AG04450 (cell line): Measurements from ENCODE around the gene ACCSL. TPM values are rescaled to one million over a fixed set of nuclear protein-coding genes. Genes with fewer than 3 reads are reported as not detected.

Experiments used
- CTCF ChIA-PET: fragments of 300-600, 350-600 bp; formaldehyde crosslinking; extraction: SDS; loops from one replicate; lab custom pipeline; 2022; ENCODE audit warnings: antibody characterized with exemption, inconsistent platforms; lab: Charles Lee
- POLR2A ChIA-PET: fragments of 350-600 bp; formaldehyde crosslinking; extraction: SDS; loops from one replicate; lab custom pipeline; 2021; ENCODE audit warnings: antibody characterized with exemption, inconsistent platforms; lab: Yijun Ruan, JAX
- DNase-seq: peaks from one replicate; pipeline ENCODE4 v3.0.0-alpha.2; 2011; ENCODE audit warnings: low read depth, low spot score
- H3K27ac ChIP-seq: one replicate; pipeline ENCODE4 v1.5.1; 2012; ENCODE audit warnings: low read depth, low read length, control low read depth
- H3K27me3 ChIP-seq: one replicate; pipeline ENCODE4 v1.6.0; 2012; ENCODE audit warnings: low read length; ENCODE audit not compliant: control insufficient read depth, insufficient read depth
- H3K4me3 ChIP-seq: 2 replicates; pipeline ENCODE4 v1.5.1; 2011; ENCODE audit warnings: mild to moderate bottlenecking, low read depth, low read length, control low read depth
- H3K9me3 ChIP-seq: 2 replicates; pipeline ENCODE4 v1.5.1; 2012; ENCODE audit warnings: low read length; ENCODE audit not compliant: control insufficient read depth, insufficient read depth
- polyA plus RNA-seq: library from polyadenylated mRNA; depleted of rRNA; stranded (reverse); fragments of >200 nt; gene quantifications from 2 replicates; pipeline ENCODE4 v1.2.3, GENCODE V29; 2011
- TF ChIP-seq, protein P1 (sequence below): IDR thresholded peaks from 2 replicates; pipeline ENCODE4 v1.5.1; 2011; ENCODE audit warnings: low read depth, low read length, control low read depth, inconsistent platforms

Gene ACCSL
- polyA plus RNA-seq, 1 experiment = not detected

DNA sequence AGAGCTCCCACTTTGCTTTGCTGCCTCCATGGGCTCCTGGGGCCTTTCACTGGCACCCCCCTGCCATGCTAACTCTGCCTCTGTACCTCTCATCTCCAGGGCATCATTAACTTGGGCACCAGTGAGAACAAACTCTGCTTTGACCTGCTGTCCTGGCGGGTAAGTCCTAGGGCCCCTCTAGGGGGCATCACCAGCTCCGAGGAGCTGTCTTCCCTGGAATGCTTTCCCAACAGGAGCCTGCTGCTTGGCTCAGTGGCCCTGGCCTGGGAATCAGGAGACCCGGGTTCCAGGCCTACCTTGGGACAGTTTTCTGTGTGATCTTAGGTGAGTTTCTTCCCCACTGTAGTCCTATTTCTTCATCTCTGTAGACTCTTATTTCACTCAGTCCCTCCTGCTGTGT lies 23.4 kb downstream of the ACCSL start:
- ChIA-PET CTCF (interaction anchor here (0.9 to 2.6 kb wide), 2 partner anchors 23 to 181 kb away, joined by 3 to 16 read pairs; partner anchors contain the start of gene EXT2), POLR2A (no interaction called here)
- TF ChIP-seq, protein P1, sequence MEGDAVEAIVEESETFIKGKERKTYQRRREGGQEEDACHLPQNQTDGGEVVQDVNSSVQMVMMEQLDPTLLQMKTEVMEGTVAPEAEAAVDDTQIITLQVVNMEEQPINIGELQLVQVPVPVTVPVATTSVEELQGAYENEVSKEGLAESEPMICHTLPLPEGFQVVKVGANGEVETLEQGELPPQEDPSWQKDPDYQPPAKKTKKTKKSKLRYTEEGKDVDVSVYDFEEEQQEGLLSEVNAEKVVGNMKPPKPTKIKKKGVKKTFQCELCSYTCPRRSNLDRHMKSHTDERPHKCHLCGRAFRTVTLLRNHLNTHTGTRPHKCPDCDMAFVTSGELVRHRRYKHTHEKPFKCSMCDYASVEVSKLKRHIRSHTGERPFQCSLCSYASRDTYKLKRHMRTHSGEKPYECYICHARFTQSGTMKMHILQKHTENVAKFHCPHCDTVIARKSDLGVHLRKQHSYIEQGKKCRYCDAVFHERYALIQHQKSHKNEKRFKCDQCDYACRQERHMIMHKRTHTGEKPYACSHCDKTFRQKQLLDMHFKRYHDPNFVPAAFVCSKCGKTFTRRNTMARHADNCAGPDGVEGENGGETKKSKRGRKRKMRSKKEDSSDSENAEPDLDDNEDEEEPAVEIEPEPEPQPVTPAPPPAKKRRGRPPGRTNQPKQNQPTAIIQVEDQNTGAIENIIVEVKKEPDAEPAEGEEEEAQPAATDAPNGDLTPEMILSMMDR = no peak
- DNase-seq = no peak
- Histone ChIP-seq H3K9me3 (no peaks in the 10 kb centered on the region), H3K27ac (no peak overlapping the region), H3K4me3 (no peak overlapping the region), H3K27me3 (no peaks in the 10 kb centered on the region)

DNA sequence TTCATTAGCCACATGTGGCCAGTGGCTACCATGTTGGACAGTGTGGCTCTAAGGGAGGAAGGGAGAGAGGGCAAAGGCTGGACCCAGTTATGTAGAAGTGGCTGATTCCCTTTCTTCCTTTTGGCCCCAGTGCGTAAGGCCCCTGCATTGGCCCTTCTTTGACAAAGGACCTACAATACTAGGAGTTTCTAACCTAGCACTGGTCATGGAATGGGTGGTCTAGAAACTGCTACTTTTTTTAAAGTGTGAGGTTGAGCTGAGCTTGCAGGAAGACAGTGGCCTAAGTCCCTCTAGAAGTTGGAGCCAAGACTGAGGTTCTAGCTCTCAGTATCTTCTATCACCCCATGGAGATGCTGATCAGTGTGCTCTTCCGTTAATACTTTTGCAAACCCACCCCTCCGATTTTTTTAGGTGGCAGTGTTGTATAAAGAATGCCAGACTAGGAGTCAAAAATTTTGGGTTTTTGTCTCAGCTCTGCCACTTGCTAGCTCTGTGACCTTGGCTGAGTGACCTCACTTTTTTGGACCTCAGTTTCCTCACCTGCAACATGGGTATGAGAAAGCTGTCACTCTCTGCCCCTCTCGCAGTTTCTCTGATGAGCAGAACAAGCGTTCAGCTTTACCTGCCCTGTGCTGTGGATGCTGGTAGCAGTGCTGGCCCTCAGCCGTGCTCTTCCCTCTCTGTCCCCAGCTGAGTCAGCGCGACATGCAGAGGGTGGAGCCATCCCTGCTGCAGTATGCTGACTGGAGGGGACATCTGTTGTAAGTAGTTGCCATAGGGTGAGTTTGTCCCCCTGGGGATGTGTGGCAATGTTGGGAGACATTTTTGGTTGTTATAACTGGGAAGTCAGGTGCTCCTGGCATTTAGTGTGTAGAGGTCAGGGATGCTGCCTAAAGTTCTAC lies 25.2 kb downstream of the ACCSL start:
- POLR2A ChIA-PET = no interaction called here
- Histone ChIP-seq H3K27ac (no peak overlapping the region), H3K4me3 (no peak overlapping the region), H3K27me3 (no peaks in the 10 kb centered on the region), H3K9me3 (no peaks in the 10 kb centered on the region)
- CTCF ChIA-PET = interaction anchor here (2.1 kb wide), 1 partner anchor 21 kb away, joined by 15 read pairs; no protein-coding TSS in a partner anchor
- TF ChIP-seq, protein P1 = no peak
- DNase-seq = no peak

DNA sequence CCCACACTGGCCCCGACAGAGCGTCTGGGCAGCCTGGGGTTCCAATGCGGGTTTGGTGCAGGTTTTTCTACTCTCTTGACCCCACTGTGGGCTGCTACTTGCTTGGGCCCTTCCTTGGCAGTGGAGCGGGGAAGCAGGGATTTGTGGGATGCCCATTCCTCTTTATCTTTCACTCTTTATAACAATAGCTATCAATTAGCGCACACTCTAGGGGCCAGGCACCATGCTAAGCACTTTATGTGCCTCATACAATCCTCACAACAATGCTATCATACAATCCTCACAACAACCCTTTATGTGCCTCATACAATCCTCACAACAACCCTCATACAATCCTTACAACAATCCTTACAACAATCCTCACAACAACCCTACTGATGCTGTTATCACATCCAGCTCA lies 31.0 kb downstream of the ACCSL start:
- ChIA-PET POLR2A (no interaction called here), CTCF (interaction anchor here (1.6 kb wide), 1 partner anchor 16 kb away, joined by 5 read pairs; the partner anchor contains the start of gene EXT2)
- no peaks in the 10 kb centered on the region; the same call in 1 of the 2 replicates for H3K9me3 ChIP-seq
- H3K4me3 ChIP-seq = no peak overlapping the region
- H3K27me3 ChIP-seq = no peaks in the 10 kb centered on the region
- H3K27ac ChIP-seq = no peak overlapping the region
- DNase-seq = no peak
- TF ChIP-seq, protein P1 = no peak

DNA sequence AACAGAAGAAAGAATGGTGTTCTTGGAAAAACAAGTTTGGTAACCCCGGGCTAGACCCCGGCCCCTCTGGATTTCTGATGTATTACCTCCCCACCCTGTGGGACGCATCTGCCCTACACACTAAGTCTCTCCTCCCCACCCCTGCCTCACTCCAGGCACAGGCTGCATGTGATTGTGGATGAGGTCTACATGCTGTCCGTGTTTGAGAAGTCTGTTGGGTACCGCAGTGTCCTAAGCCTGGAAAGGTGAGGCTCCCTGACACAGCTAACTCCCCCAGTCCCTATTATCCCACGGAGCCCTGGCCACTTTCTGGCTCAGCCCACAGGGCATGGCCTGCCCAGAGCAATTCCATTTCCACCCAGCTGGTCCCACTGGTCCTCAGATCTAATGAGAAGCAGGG lies 31.6 kb downstream of the ACCSL start:
- TF ChIP-seq, protein P1 = no peak
- Histone ChIP-seq H3K4me3 (no peak overlapping the region), H3K27ac (no peak overlapping the region), H3K27me3 (no peaks in the 10 kb centered on the region), H3K9me3 (no peaks in the 10 kb centered on the region; the same call in 1 of the 2 replicates)
- POLR2A ChIA-PET = no interaction called here
- CTCF ChIA-PET = interaction anchor here (1.6 kb wide), 1 partner anchor 16 kb away, joined by 5 read pairs; the partner anchor contains the start of gene EXT2
- DNase-seq = no peak

DNA sequence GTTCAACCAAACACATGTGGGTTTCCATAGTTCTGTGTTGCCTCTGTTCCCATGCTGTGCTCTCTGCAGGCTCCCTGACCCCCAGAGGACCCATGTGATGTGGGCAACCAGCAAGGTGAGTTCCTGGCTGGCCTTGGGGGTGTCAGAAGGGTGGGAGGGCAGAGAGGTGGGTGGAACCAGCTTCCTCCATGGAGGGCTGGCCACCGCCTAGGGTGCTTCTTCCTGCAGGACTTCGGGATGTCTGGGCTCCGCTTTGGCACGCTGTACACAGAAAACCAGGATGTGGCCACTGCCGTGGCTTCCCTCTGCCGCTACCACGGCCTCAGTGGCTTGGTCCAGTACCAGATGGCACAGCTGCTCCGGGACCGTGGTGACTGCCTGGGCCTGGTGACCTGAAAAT lies 33.2 kb downstream of the ACCSL start:
- Histone ChIP-seq H3K27ac (no peak overlapping the region), H3K9me3 (no peaks in the 10 kb centered on the region; the same call in none of the 2 replicates), H3K27me3 (no peaks in the 10 kb centered on the region), H3K4me3 (no peak overlapping the region)
- DNase-seq = no peak
- TF ChIP-seq, protein P1 = no peak
- ChIA-PET POLR2A (interaction anchor here (0.6 kb wide), 1 partner anchor 723 kb away, joined by 3 read pairs; no protein-coding TSS in a partner anchor), CTCF (interaction anchor here (0.9 to 7.2 kb wide), 3 partner anchors 10 to 191 kb away, joined by 3 to 67 read pairs (median 4); partner anchors contain the start of gene EXT2)
